ENCODE results near the gene SYT9.

DNA sequence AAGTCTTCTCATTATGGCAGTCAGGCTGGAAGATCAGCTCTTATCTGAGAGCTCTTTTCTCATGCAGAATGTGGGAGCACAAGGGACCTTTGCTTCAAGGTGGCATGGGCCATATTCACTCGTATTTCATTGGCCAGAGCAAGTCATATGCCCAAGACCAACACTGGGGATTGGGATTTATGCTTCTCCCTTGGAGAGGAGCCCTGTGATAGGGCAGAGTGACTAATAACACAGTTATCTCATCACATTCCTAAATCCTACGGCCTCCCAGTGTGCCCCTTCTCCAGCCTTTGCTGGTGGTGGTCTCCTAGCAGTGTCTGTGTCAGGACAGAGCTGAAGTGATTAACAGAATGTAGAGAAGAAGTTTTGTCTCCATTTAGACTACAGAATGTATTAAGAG is 48.6 kb downstream of the SYT9 start:
- TF ChIP-seq GATA3 (IDR thresholded peaks at IDR 0.05; ENCODE audit: low read depth, low read length), result no peak
- no peak for TF ChIP-seq GATA2 (IDR thresholded peaks at IDR 0.05; ENCODE audit: low read depth, low read length)
